HepG2 (cell line): ENCODE measurements around the gene PARVB. TPM values are rescaled to one million over a fixed set of nuclear protein-coding genes. Genes with fewer than 3 reads are reported as not detected.

Experiments used
- ATAC-seq: fragments of 200-7000 bp; cut with Tn5 transposase; 3 replicates; pipeline ENCODE4 v1.9.1; 2020; ENCODE audit warnings: mild to moderate bottlenecking, moderate library complexity
- BruUV-seq: library from RNA; stranded (reverse); fragments of 400-500 nt; replicated peaks from 2 replicates; lab custom pipeline; 2021; lab: Mats Ljungman, UMichigan
- CTCF ChIA-PET: fragments of 300-600 bp; formaldehyde crosslinking; extraction: SDS; loops from one replicate; lab custom pipeline; 2021; ENCODE audit warnings: low total read pairs, inconsistent platforms, low intra/inter-chr PET ratio; lab: Yijun Ruan, JAX
- POLR2A ChIA-PET: fragments of 350-600 bp; sonication (Branson Sonifier 250); formaldehyde crosslinking; loops from one replicate; lab custom pipeline; 2020; ENCODE audit warnings: antibody characterized with exemption, inconsistent platforms; lab: Yijun Ruan, JAX
- DNase-seq: peaks from one replicate; pipeline ENCODE4 v3.0.0-alpha.2; 2015; ENCODE audit warnings: low spot score
- FAIRE-seq: peaks from 3 replicates; lab custom pipeline; 2011; peaks lifted over from hg19 to GRCh38; lab: Jason Lieb, UNC
- H2AFZ ChIP-seq: one replicate; pipeline ENCODE4 v1.6.1; 2011; ENCODE audit warnings: low read length, inconsistent platforms
- H3K27ac ChIP-seq: fragments of 300-600 bp; 3 replicates; pipeline ENCODE4 v1.8.0; 2011; ENCODE audit warnings: mixed run types, mild to moderate bottlenecking, mixed read lengths, low read length, inconsistent platforms; ENCODE audit not compliant: insufficient read depth; ENCODE audit errors: extremely low read length
- H3K27me3 ChIP-seq, 2 experiments: fragments of 200-600 bp in 1 of 2; 2 replicates in 1 of 2; 3 replicates in 1 of 2; pipeline versions ENCODE4 v1.6.0 to v1.8.0; 2011; ENCODE audit warnings: low read length in 2 of 2, mild to moderate bottlenecking in 2 of 2, moderate library complexity in 2 of 2, inconsistent platforms in 1 of 2; ENCODE audit not compliant: insufficient read depth in 2 of 2, control insufficient read depth in 1 of 2
- H3K36me3 ChIP-seq, 2 experiments: fragments of 200-600 bp in 1 of 2; replicated peaks in 1 of 2; 2 replicates in 1 of 2; 3 replicates in 1 of 2; pipeline versions ENCODE4 v1.5.1 to v1.8.0; 2011; ENCODE audit warnings: low read length in 2 of 2, inconsistent platforms in 1 of 2; ENCODE audit not compliant: insufficient read depth in 2 of 2, control insufficient read depth in 1 of 2
- H3K4me1 ChIP-seq: 2 replicates; pipeline ENCODE4 v1.5.1; 2012; ENCODE audit warnings: low read length, inconsistent platforms; ENCODE audit not compliant: insufficient read depth
- H3K4me2 ChIP-seq: 2 replicates; pipeline ENCODE4 v1.6.0; 2011; ENCODE audit warnings: low read depth, low read length, inconsistent platforms
- H3K4me3 ChIP-seq, 3 experiments: fragments of 200-600 bp in 1 of 3; sonication (generic), shearing (Covaris generic) in 1 of 3; replicated peaks in 1 of 3; 2 replicates each; pipeline ENCODE4 v1.5.1; 2011 to 2016; ENCODE audit warnings: low read length in 3 of 3, inconsistent platforms in 2 of 3, low read depth in 2 of 3, mild to moderate bottlenecking in 2 of 3, control low read depth in 1 of 3, mixed read lengths in 1 of 3; ENCODE audit not compliant: insufficient read depth in 1 of 3
- H3K79me2 ChIP-seq: one replicate; pipeline ENCODE4 v1.6.1; 2011; ENCODE audit warnings: low read length, inconsistent platforms; ENCODE audit not compliant: insufficient read depth
- H3K9ac ChIP-seq: 2 replicates; pipeline ENCODE4 v1.6.0; 2011; ENCODE audit warnings: mild to moderate bottlenecking, low read depth, low read length, inconsistent platforms; ENCODE audit not compliant: insufficient read depth
- H3K9me3 ChIP-seq: 2 replicates; pipeline ENCODE4 v1.5.1; 2012; ENCODE audit warnings: mild to moderate bottlenecking, low read length
- H4K20me1 ChIP-seq: 2 replicates; pipeline ENCODE4 v1.6.0; 2011; ENCODE audit warnings: inconsistent platforms, mild to moderate bottlenecking, low read length, moderate library complexity; ENCODE audit not compliant: insufficient read depth
- TBL1XR1 ChIP-seq: fragments of 150-350 bp; IDR thresholded peaks from 2 replicates; pipeline ENCODE4 v1.6.1; 2014; ENCODE audit warnings: borderline replicate concordance, low read length; ENCODE audit not compliant: partially characterized antibody
- ZNF263 ChIP-seq: sonication (generic); formaldehyde crosslinking; IDR thresholded peaks from 2 replicates; pipeline ENCODE4 v1.4.0; 2020; ENCODE audit warnings: missing genetic modification reagents
- WGBS: methylation state at CpG from one replicate; pipeline ENCODE4 v1.1.6; 2017; ENCODE audit warnings: low lambda C conversion rate; 5-methylcytosine and 5-hydroxymethylcytosine counted together
- in situ Hi-C: cut with HindIII; loops from 2 replicates; pipeline ENCODE4 v1.10.0; 2017; ENCODE audit warnings: low pct_unique_long_range_greater_than_20kb; ENCODE audit not compliant: extremely low pct_ligation_motif_present
- intact Hi-C: fragments of 100-400 bp; cut with micrococcal nuclease; formaldehyde crosslinking; loops from one replicate; pipeline ENCODE4 v1.10.0; 2022; ENCODE audit not compliant: unreplicated experiment
- polyA plus RNA-seq, 8 experiments: library from polyadenylated mRNA; depleted of rRNA in 3 of 8; stranded (reverse) in 7 of 8; unstranded in 1 of 8; fragments of >200 nt; fragmentation: Illumina TruSeq in 4 of 8; extraction: Trizol in 4 of 8; gene quantifications; 2 replicates each; pipeline versions ENCODE4 v1.2.1 to v1.2.3, GENCODE V29; 2011 to 2016; ENCODE audit warnings: low read depth in 4 of 8, missing spikeins in 1 of 8, mixed read lengths in 1 of 8; ENCODE audit not compliant: insufficient read depth in 1 of 8
- total RNA-seq, 5 experiments: library from RNA; depleted of rRNA; stranded (reverse); fragments of >200 nt; fragmentation: Illumina TruSeq; extraction: Trizol; gene quantifications; 2 replicates each; pipeline ENCODE4 v1.2.3, GENCODE V29; 2016; ENCODE audit warnings: low read depth in 1 of 5
- TF ChIP-seq, protein P1 (sequence below): sonication (generic); formaldehyde crosslinking; IDR thresholded peaks from 2 replicates; pipeline ENCODE4 v1.8.0; 2022; ENCODE audit warnings: missing genetic modification reagents, mild to moderate bottlenecking, borderline replicate concordance
- TF ChIP-seq, protein P2 (sequence below): IDR thresholded peaks from 2 replicates; pipeline ENCODE4 v1.6.1; 2012; ENCODE audit warnings: low read depth, low read length, improper control_type of control experiment

The PARVB gene
- total and polyA plus RNA-seq, 2 of the 13 experiments (the other 11 are each of a cell fraction or from before 2014, with no cell fraction given) = 0.11 to 0.15 TPM

DNA sequence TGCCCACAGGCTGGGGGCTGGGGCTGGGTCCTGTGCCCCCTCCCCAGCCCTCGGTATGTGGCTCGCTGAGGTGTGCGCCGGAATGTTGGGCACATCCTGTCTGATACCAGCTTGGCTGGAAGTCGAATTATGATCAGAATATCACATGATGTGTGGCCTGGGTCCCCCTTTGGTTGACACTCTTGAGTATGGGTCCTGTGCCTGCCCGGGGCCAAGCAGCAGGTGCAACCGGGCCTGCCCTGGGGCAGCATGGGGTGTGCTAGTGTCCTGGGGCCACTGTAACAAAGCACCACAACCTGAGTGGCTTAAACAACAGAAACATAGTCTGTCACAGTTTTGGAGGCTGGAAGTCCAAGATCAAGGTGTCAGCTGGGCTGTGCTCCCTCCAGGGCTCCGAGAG lies 52.7 kb downstream of the PARVB start:
- TF ChIP-seq, protein P1, sequence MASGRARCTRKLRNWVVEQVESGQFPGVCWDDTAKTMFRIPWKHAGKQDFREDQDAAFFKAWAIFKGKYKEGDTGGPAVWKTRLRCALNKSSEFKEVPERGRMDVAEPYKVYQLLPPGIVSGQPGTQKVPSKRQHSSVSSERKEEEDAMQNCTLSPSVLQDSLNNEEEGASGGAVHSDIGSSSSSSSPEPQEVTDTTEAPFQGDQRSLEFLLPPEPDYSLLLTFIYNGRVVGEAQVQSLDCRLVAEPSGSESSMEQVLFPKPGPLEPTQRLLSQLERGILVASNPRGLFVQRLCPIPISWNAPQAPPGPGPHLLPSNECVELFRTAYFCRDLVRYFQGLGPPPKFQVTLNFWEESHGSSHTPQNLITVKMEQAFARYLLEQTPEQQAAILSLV (CRISPR knock-in tag) = no peak
- TF ChIP-seq TBL1XR1 (no peak), ZNF263 (CRISPR knock-in tag) (no peak)
- TF ChIP-seq, protein P2, sequence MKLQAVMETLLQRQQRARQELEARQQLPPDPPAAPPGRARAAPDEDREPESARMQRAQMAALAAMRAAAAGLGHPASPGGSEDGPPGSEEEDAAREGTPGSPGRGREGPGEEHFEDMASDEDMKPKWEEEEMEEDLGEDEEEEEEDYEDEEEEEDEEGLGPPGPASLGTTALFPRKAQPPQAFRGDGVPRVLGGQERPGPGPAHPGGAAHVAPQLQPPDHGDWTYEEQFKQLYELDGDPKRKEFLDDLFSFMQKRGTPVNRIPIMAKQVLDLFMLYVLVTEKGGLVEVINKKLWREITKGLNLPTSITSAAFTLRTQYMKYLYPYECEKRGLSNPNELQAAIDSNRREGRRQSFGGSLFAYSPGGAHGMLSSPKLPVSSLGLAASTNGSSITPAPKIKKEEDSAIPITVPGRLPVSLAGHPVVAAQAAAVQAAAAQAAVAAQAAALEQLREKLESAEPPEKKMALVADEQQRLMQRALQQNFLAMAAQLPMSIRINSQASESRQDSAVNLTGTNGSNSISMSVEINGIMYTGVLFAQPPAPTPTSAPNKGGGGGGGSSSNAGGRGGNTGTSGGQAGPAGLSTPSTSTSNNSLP = no peak
- 13% methylated on average over 4 of the region's 8 CpGs for WGBS
- H3K9ac ChIP-seq = no peak overlapping the region
- BruUV-seq = no TSS peak
- no peak overlapping the region for H3K4me2 ChIP-seq
- no peak for FAIRE-seq
- no peak for ATAC-seq
- no peaks in the 10 kb centered on the region for H3K36me3 ChIP-seq
- CTCF ChIA-PET = no interaction called here
- no peaks in the 10 kb centered on the region for H3K9me3 ChIP-seq
- POLR2A ChIA-PET = no interaction called here
- H4K20me1 ChIP-seq = no peaks in the 10 kb centered on the region; the same call in 1 of the 2 replicates
- DNase-seq = no peak
- no peaks in the 10 kb centered on the region for H3K4me1 ChIP-seq
- no peak overlapping the region for H3K27ac ChIP-seq
- H3K79me2 ChIP-seq = no peaks in the 10 kb centered on the region
- intact Hi-C loops (no loop called here), in situ Hi-C loops (no loop called here)
- peaks cover 1 to 25% of the 10 kb centered on the region in 2 experiments; a peak in 3 of 5 replicates for H3K27me3 ChIP-seq
- no peak overlapping the region for H2AFZ ChIP-seq
- no peak overlapping the region for H3K4me3 ChIP-seq
